ENCODE data around the gene NEU2. TPM values are rescaled to one million over a fixed set of nuclear protein-coding genes. Genes with fewer than 3 reads are reported as not detected.

The NEU2 gene
- total RNA-seq, 1 experiment from 2014 or later, result not detected

- H3K36me3 ChIP-seq (ENCODE audit: insufficient read depth, low read length, poor library complexity, severe bottlenecking), result no peaks in the 10 kb centered on the region
- no peaks in the 10 kb centered on the region for H3K4me1 ChIP-seq (ENCODE audit: insufficient read depth, low read length, poor library complexity, severe bottlenecking)
- intact Hi-C loops (cut with micrococcal nuclease; ENCODE audit: unreplicated experiment), result no loop called here
- no peaks in the 10 kb centered on the region for H3K27me3 ChIP-seq (replicated peaks; ENCODE audit: insufficient read depth, low read depth, low read length, poor library complexity)
- no peak for DNase-seq (ENCODE audit: low spot score)
- no peaks in the 10 kb centered on the region for H3K9me3 ChIP-seq (ENCODE audit: low read depth, low read length, poor library complexity, severe bottlenecking)
- H3K27ac ChIP-seq (ENCODE audit: low read depth, low read length, poor library complexity, severe bottlenecking), result no peak overlapping the region
- BruUV-seq (replicated peaks), result no TSS peak
- ChIA-PET CTCF (interaction anchor here (0.7 kb wide), 1 partner anchor 20 kb away, joined by 3 read pairs; no protein-coding TSS in a partner anchor), POLR2A (ENCODE audit: low non-redundant PET) (no interaction called here)
- no peak overlapping the region for H3K4me3 ChIP-seq (ENCODE audit: low read depth, low read length, poor library complexity, severe bottlenecking)
- TF ChIP-seq, protein P1, sequence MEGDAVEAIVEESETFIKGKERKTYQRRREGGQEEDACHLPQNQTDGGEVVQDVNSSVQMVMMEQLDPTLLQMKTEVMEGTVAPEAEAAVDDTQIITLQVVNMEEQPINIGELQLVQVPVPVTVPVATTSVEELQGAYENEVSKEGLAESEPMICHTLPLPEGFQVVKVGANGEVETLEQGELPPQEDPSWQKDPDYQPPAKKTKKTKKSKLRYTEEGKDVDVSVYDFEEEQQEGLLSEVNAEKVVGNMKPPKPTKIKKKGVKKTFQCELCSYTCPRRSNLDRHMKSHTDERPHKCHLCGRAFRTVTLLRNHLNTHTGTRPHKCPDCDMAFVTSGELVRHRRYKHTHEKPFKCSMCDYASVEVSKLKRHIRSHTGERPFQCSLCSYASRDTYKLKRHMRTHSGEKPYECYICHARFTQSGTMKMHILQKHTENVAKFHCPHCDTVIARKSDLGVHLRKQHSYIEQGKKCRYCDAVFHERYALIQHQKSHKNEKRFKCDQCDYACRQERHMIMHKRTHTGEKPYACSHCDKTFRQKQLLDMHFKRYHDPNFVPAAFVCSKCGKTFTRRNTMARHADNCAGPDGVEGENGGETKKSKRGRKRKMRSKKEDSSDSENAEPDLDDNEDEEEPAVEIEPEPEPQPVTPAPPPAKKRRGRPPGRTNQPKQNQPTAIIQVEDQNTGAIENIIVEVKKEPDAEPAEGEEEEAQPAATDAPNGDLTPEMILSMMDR (conservative IDR thresholded peaks at IDR 0.05; ENCODE audit: low read depth, low read length), result no peak
- TF ChIP-seq EZH2 (IDR thresholded peaks at IDR 0.05; ENCODE audit: borderline replicate concordance, low read depth, low read length, poor library complexity, severe bottlenecking), result no peak
These were observed 1.8 kb downstream of the NEU2 start for GRCh38 chr2:233034091-233034882.

- no peak overlapping the region for H3K27ac ChIP-seq (ENCODE audit: low read depth, low read length, poor library complexity, severe bottlenecking)
- no peaks in the 10 kb centered on the region for H3K9me3 ChIP-seq (ENCODE audit: low read depth, low read length, poor library complexity, severe bottlenecking)
- ChIA-PET POLR2A (ENCODE audit: low non-redundant PET) (no interaction called here), CTCF (no interaction called here)
- H3K27me3 ChIP-seq (replicated peaks; ENCODE audit: insufficient read depth, low read depth, low read length, poor library complexity), result no peaks in the 10 kb centered on the region
- intact Hi-C loops (cut with micrococcal nuclease; ENCODE audit: unreplicated experiment), result no loop called here
- no peak for DNase-seq (ENCODE audit: low spot score)
- no peak for TF ChIP-seq EZH2 (IDR thresholded peaks at IDR 0.05; ENCODE audit: borderline replicate concordance, low read depth, low read length, poor library complexity, severe bottlenecking)
- TF ChIP-seq, protein P1 (conservative IDR thresholded peaks at IDR 0.05; ENCODE audit: low read depth, low read length), result no peak
- no peak overlapping the region for H3K4me3 ChIP-seq (ENCODE audit: low read depth, low read length, poor library complexity, severe bottlenecking)
- BruUV-seq (replicated peaks), result no TSS peak
- H3K36me3 ChIP-seq (ENCODE audit: insufficient read depth, low read length, poor library complexity, severe bottlenecking), result no peaks in the 10 kb centered on the region
- H3K4me1 ChIP-seq (ENCODE audit: insufficient read depth, low read length, poor library complexity, severe bottlenecking), result no peaks in the 10 kb centered on the region
These were observed 3.1 kb downstream of the NEU2 start for GRCh38 chr2:233035426-233036161.

DNA sequence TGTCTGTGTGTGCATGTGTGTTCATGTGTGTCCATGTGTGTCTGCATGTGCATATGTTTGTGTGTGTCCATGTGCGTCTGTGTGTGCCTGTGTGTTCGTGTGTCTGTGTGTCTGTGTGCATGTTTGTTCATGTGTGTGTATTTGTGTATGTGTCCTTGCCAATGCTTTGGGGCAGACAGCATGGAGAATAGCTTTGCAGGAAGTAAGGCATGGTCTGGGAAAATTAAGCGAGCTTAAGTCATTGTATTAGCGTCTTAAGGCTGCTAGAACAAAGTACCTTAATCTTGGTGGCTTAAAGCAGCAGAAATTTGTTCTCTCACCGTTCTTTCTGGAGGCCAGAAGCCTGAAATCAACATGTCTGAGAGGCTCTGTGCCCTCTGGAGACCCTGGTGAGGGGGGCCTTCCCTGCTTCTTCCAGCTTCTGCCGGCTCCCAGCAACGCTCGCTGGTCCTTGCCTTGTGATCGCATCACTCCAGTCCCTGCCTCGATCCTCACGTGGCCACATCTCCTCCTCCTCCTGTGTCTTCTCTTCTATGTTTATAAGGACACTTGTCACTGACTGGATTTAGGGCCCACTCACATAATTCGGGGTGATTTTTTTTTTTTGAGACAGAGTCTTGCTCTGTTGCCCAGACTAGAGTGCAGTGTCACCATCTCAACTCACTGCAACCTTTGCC lies 3.8 kb downstream of the NEU2 start:
- Histone ChIP-seq H3K27ac (ENCODE audit: low read depth, low read length, poor library complexity, severe bottlenecking) (no peak overlapping the region), H3K4me1 (ENCODE audit: insufficient read depth, low read length, poor library complexity, severe bottlenecking) (no peaks in the 10 kb centered on the region), H3K27me3 (replicated peaks; ENCODE audit: insufficient read depth, low read depth, low read length, poor library complexity) (no peaks in the 10 kb centered on the region), H3K36me3 (ENCODE audit: insufficient read depth, low read length, poor library complexity, severe bottlenecking) (no peaks in the 10 kb centered on the region), H3K9me3 (ENCODE audit: low read depth, low read length, poor library complexity, severe bottlenecking) (no peaks in the 10 kb centered on the region), H3K4me3 (ENCODE audit: low read depth, low read length, poor library complexity, severe bottlenecking) (no peak overlapping the region)
- CTCF ChIA-PET, result no interaction called here
- no TSS peak for BruUV-seq (replicated peaks)
- no peak for DNase-seq (ENCODE audit: low spot score)
- POLR2A ChIA-PET (ENCODE audit: low non-redundant PET), result no interaction called here
- intact Hi-C loops (cut with micrococcal nuclease; ENCODE audit: unreplicated experiment), result no loop called here
- no peak for TF ChIP-seq EZH2 (IDR thresholded peaks at IDR 0.05; ENCODE audit: borderline replicate concordance, low read depth, low read length, poor library complexity, severe bottlenecking)
- TF ChIP-seq, protein P1 (conservative IDR thresholded peaks at IDR 0.05; ENCODE audit: low read depth, low read length), result no peak
